CD14-positive monocyte (primary cell): Measurements from ENCODE around the gene LUZP2. TPM values are rescaled to one million over a fixed set of nuclear protein-coding genes. Genes with fewer than 3 reads are reported as not detected.

Experiments used
- DNase-seq, 3 donors: peaks; one replicate each; pipeline ENCODE4 v3.0.0-alpha.2; 2011 to 2022
- H2AFZ ChIP-seq: 2 replicates; pipeline ENCODE4 v1.6.0; 2012; ENCODE audit warnings: mild to moderate bottlenecking, low read depth, low read length, inconsistent platforms; ENCODE audit not compliant: insufficient read depth, poor library complexity, severe bottlenecking
- H3K27ac ChIP-seq, 2 donors: 1 replicate in 1 of 2; 2 replicates in 1 of 2; pipeline ENCODE4 v1.5.1; 2012 to 2013; ENCODE audit warnings: low read length in 2 of 2, control low read depth in 1 of 2, inconsistent platforms in 1 of 2, low read depth in 1 of 2, mild to moderate bottlenecking in 1 of 2
- H3K27me3 ChIP-seq, 2 donors: one replicate each; pipeline versions ENCODE4 v1.6.0 to v1.6.1; 2011 to 2013; ENCODE audit warnings: low read length in 2 of 2; ENCODE audit not compliant: control insufficient read depth in 2 of 2, insufficient read depth in 2 of 2
- H3K36me3 ChIP-seq, 2 donors: replicated peaks in 1 of 2; 1 replicate in 1 of 2; 2 replicates in 1 of 2; pipeline versions ENCODE4 v1.5.1 to v1.6.1; 2012 to 2013; ENCODE audit warnings: low read length in 2 of 2, control low read depth in 1 of 2, inconsistent platforms in 1 of 2, mild to moderate bottlenecking in 1 of 2; ENCODE audit not compliant: insufficient read depth in 2 of 2, control insufficient read depth in 1 of 2
- H3K4me1 ChIP-seq, 2 donors: 1 replicate in 1 of 2; 2 replicates in 1 of 2; pipeline versions ENCODE4 v1.5.1 to v1.6.1; 2012 to 2013; ENCODE audit warnings: low read length in 2 of 2, control low read depth in 1 of 2, inconsistent platforms in 1 of 2, mild to moderate bottlenecking in 1 of 2, moderate library complexity in 1 of 2; ENCODE audit not compliant: insufficient read depth in 2 of 2, control insufficient read depth in 1 of 2
- H3K4me2 ChIP-seq: replicated peaks from 2 replicates; pipeline ENCODE3; 2012; ENCODE audit warnings: low read length, moderate library complexity, mild to moderate bottlenecking; ENCODE audit not compliant: poor library complexity, severe bottlenecking; ENCODE audit errors: extremely low read depth
- H3K4me3 ChIP-seq, 3 experiments: fragments of 200-600 bp in 1 of 3; sonication (generic) in 1 of 3; replicated peaks in 1 of 3; 1 replicate in 2 of 3; 2 replicates in 1 of 3; pipeline ENCODE4 v1.5.1; 2011 to 2013; ENCODE audit warnings: low read length in 3 of 3, mild to moderate bottlenecking in 3 of 3, control low read depth in 2 of 3, low read depth in 2 of 3, inconsistent platforms in 1 of 3, moderate library complexity in 1 of 3
- H3K79me2 ChIP-seq: 2 replicates; pipeline ENCODE4 v1.6.0; 2012; ENCODE audit warnings: mild to moderate bottlenecking, control low read depth, inconsistent platforms, low read length, moderate library complexity; ENCODE audit not compliant: insufficient read depth
- H3K9ac ChIP-seq: 2 replicates; pipeline ENCODE4 v1.6.0; 2017; ENCODE audit warnings: low read length, mild to moderate bottlenecking; ENCODE audit not compliant: insufficient read depth, poor library complexity, severe bottlenecking
- H3K9me3 ChIP-seq, 2 donors: replicated peaks in 1 of 2; 1 replicate in 1 of 2; 2 replicates in 1 of 2; pipeline versions ENCODE4 v1.5.1 to v1.6.1; 2012 to 2013; ENCODE audit warnings: low read length in 2 of 2, control low read depth in 1 of 2; ENCODE audit not compliant: control insufficient read depth in 1 of 2, insufficient read depth in 1 of 2
- H4K20me1 ChIP-seq: 2 replicates; pipeline ENCODE4 v1.6.0; 2012; ENCODE audit warnings: mild to moderate bottlenecking, low read length, control low read depth, moderate library complexity; ENCODE audit not compliant: insufficient read depth
- H3K27ac Mint-ChIP-seq, 7 donors: one replicate each; pipeline ENCODE4 v1.8.0; 2020; ENCODE audit warnings: mild to moderate bottlenecking in 7 of 7, mixed read lengths in 7 of 7, moderate library complexity in 6 of 7, inconsistent platforms in 2 of 7
- H3K27me3 Mint-ChIP-seq, 3 donors: one replicate each; pipeline ENCODE4 v1.8.0; 2021 to 2022; ENCODE audit warnings: low read depth in 3 of 3, mild to moderate bottlenecking in 3 of 3, mixed read lengths in 3 of 3, moderate library complexity in 3 of 3, inconsistent platforms in 1 of 3
- H3K36me3 Mint-ChIP-seq, 2 donors: one replicate each; pipeline ENCODE4 v1.8.0; 2020; ENCODE audit warnings: mixed read lengths in 2 of 2, inconsistent platforms in 1 of 2, mild to moderate bottlenecking in 1 of 2
- H3K4me1 Mint-ChIP-seq: one replicate; pipeline ENCODE4 v1.8.0; 2020; ENCODE audit warnings: mild to moderate bottlenecking, mixed read lengths
- H3K4me3 Mint-ChIP-seq, 2 donors: one replicate each; pipeline ENCODE4 v1.8.0; 2020; ENCODE audit warnings: mild to moderate bottlenecking in 2 of 2, mixed read lengths in 2 of 2, moderate library complexity in 1 of 2
- H3K9me3 Mint-ChIP-seq, 7 donors: one replicate each; pipeline ENCODE4 v1.8.0; 2020 to 2022; ENCODE audit warnings: mixed read lengths in 7 of 7, mild to moderate bottlenecking in 6 of 7, moderate library complexity in 6 of 7, inconsistent platforms in 2 of 7
- CTCF ChIP-seq: fragments of 200-600 bp; IDR thresholded peaks from one replicate; pipeline ENCODE4 v1.8.0; 2022; ENCODE audit warnings: antibody characterized with exemption, mild to moderate bottlenecking
- WGBS: methylation state at CpG from one replicate; pipeline ENCODE4 v1.1.5; 2013; ENCODE audit warnings: missing lambda C conversion rate; ENCODE audit not compliant: insufficient coverage; 5-methylcytosine and 5-hydroxymethylcytosine counted together
- intact Hi-C, 2 donors: fragments of 100-400 bp; cut with micrococcal nuclease; formaldehyde crosslinking; loops; one replicate each; pipeline versions ENCODE4 v1.15.0 to v1.15.1; 2023
- polyA plus RNA-seq, 3 donors: library from polyadenylated mRNA; depleted of rRNA in 1 of 3; unstranded in 2 of 3; stranded (reverse) in 1 of 3; fragments of 300-500 nt in 2 of 3; fragments of >200 nt in 1 of 3; fragmentation: Illumina TruSeq in 2 of 3; gene quantifications; 1 replicate in 2 of 3; 2 replicates in 1 of 3; pipeline ENCODE4 v1.2.3, GENCODE V29; 2012 to 2021

LUZP2 gene
- polyA plus RNA-seq, 3 donors, result not detected

GRCh38 chr11:24896118-24896835, 399.4 kb downstream of the LUZP2 start:
- Histone ChIP-seq H3K79me2 (no peaks in the 10 kb centered on the region), H3K27ac (no peak overlapping the region), H3K4me2 (no peak overlapping the region), H4K20me1 (no peaks in the 10 kb centered on the region), H3K9ac (no peak overlapping the region), H2AFZ (no peak overlapping the region), H3K9me3 (peaks cover 6 to 12% of the 10 kb centered on the region in 2 donors), H3K4me1 (no peaks in the 10 kb centered on the region), H3K27me3 (no peaks in the 10 kb centered on the region), H3K36me3 (no peaks in the 10 kb centered on the region), H3K4me3 (no peak overlapping the region)
- no peaks in the 10 kb centered on the region for H3K27me3 Mint-ChIP-seq
- no peak for TF ChIP-seq CTCF
- peaks cover 0 to 12% (median 5%) of the 10 kb centered on the region in 7 donors for H3K9me3 Mint-ChIP-seq
- H3K36me3 Mint-ChIP-seq, result no peaks in the 10 kb centered on the region
- H3K4me3 Mint-ChIP-seq, result no peak overlapping the region
- DNase-seq, result no peak
- no peak overlapping the region for H3K27ac Mint-ChIP-seq
- WGBS, result 95% methylated on average over 26 of the region's 32 CpGs
- intact Hi-C loops, result no loop called here
- H3K4me1 Mint-ChIP-seq, result no peaks in the 10 kb centered on the region

GRCh38 chr11:24900514-24900913, 403.7 kb downstream of the LUZP2 start:
- Histone ChIP-seq H3K27ac (no peak overlapping the region), H4K20me1 (no peaks in the 10 kb centered on the region), H3K9me3 (peaks cover 6 to 12% of the 10 kb centered on the region in 2 donors), H3K27me3 (no peaks in the 10 kb centered on the region), H3K79me2 (no peaks in the 10 kb centered on the region), H3K4me2 (no peak overlapping the region), H3K4me3 (no peak overlapping the region), H2AFZ (no peak overlapping the region), H3K36me3 (no peaks in the 10 kb centered on the region), H3K4me1 (no peaks in the 10 kb centered on the region), H3K9ac (no peak overlapping the region)
- Mint-ChIP-seq H3K4me3 (no peak overlapping the region), H3K36me3 (no peaks in the 10 kb centered on the region), H3K4me1 (no peaks in the 10 kb centered on the region), H3K9me3 (peaks cover 0 to 11% (median 3%) of the 10 kb centered on the region in 7 donors), H3K27me3 (no peaks in the 10 kb centered on the region), H3K27ac (no peak overlapping the region)
- intact Hi-C loops, result no loop called here
- TF ChIP-seq CTCF, result no peak
- 0% methylated on average over 2 of the region's 3 CpGs for WGBS
- DNase-seq, result no peak
